CD4-positive, alpha-beta T cell treated with Interleukin-6 at 100 ng/mL for 8 hours (primary cell): ENCODE data around the gene PI4KA.
"Not testable (repeated sequence)": the region's sequence is repeated elsewhere in the genome, so short reads cannot be mapped to it uniquely, and the experiment has no call there.

ENCODE experiments used
- DNase-seq: peaks from one replicate; pipeline ENCODE4 v3.0.0-alpha.2; 2020; ENCODE audit warnings: mixed read lengths, low spot score

Gene PI4KA

DNA sequence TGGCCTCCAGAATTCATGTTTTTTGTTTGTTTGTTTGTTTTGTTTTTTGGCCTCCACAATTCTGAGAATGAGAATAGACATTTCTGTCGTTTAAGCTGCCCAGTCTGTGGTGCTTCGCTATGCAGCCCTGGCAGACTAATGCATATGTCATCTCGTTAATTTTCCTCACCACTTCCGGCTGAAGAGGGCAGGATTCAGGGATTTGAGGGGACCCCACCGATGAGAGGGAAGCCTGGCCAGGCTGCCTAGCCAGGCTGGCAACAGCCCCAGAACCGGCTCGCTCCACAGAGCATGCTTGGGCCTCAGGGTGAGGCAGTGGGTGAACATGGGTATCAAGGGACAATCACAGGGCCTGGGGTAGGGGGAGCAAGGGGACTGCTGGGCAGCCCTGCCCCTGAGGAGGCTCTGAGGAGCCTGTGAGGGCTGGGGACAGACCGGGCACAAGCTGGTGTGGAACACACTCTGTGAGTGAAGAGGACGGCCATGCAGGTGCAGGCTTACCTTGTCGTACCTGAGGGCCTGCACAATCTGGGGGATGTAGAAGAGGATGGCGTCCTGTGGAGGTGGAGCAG, 132.5 kb downstream of the PI4KA start:
- no peak for DNase-seq

- no peak for DNase-seq
Measured at GRCh38 chr22:20724676-20725454, 133.7 kb downstream of the PI4KA start.

DNA sequence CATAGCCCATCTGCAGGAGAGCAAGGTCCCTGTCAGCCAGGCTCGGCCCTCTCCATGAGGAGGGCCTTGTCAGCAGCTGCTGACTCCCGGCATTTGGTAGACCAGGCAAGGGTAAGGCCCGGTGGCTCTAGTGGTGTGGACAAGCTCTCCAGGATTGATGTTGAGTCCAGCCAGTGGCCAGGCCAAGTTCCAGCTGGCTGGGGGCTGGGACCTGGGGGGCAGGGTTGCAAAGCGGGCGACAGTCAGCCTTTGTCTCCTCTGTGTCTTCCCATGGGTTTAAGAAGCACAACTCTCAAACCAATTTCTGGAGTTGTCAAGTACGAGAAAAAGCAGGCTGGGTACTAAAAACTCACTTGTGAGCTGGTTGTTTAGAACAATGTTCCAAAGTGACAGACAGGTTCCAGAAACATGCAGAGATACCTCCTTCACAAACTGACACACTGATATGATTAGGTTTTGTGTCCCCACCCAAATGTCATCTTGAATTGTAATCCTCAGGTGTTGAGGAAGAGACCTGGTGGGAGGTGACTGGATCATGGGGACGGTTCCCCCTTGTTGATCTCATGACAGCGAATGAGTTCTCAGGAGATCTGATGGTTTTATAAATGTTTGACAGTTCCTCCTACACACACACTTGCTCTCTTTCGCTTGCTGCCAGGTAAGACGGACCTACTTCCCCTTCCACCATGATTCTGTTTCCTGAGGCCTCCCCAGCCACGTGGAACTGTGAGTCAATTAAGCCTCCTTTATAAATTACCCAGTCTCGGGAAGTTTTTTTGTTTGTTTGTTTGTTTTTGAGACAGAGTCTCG, 137.0 kb downstream of the PI4KA start:
- DNase-seq = no peak

DNA sequence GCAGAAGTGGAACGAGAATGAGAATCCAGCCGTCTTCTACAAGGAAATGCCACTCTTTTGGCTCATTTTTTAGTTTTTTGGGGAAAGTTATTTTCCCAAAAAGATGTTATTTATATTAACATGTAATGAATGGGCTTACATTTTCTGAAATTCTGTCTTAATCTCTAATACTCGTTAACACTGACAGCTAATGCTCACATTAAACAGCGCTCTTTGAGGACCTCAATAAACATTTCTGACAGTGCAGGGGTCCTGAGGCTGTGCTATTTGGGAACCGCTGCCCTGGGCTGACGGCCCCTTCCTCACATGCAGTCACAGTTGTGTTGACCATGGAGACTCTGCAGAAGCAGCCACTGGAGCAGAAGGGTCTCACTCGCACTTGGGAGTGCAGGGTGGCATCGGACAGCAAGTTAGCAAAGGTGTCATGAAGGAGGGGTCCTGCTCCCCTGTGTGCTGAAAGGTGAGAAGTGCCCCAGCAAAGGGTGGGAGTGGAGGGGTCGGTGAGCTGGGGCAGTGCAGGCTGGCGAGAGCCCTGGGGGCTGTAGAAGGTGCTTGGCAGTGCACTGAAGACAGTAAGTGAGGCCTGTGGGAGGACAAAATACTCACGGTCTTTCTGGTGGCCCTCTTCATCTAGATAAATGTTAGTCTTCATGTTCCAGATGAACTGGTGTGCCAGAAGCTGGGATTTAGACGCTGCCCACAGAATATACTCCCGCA, 137.8 kb downstream of the PI4KA start:
- no peak for DNase-seq

GRCh38 chr22:20718727-20719126, 139.9 kb downstream of the PI4KA start:
- not testable (repeated sequence) for DNase-seq

- DNase-seq = not testable (repeated sequence)
Measured at GRCh38 chr22:20717981-20718380, 140.6 kb downstream of the PI4KA start.

DNA sequence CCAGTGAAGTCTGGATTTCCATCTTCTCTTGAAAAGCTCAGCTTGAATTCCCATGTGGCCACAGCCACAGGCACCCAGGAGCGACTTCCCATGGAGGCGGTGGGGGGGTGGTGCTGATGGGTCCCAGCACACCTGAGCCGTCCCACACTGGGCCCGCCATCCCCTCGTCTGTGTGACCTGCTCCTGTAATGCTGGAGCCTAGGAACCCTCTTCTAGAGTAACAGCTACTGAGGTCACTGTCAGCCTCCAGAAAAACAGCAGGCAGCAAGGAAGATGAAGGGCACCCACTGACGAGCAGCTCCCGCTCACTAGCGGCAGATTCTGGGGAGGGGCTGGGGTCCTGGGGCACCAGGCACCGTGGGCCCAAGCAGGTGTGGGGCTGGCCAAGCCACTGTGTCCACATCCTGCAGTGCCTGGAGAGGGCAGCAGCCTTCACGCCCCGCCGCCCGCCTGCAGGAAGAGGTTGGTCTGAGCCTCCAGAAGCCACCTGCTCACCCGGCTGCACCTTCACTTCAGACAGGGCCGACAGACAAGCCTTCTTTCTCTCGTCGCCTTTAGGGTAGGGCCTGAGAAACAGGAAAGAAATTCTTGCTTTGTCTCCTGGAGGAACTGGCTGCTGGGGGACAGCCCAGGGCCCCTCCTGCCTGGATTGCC, 141.3 kb downstream of the PI4KA start:
- not testable (repeated sequence) for DNase-seq

DNA sequence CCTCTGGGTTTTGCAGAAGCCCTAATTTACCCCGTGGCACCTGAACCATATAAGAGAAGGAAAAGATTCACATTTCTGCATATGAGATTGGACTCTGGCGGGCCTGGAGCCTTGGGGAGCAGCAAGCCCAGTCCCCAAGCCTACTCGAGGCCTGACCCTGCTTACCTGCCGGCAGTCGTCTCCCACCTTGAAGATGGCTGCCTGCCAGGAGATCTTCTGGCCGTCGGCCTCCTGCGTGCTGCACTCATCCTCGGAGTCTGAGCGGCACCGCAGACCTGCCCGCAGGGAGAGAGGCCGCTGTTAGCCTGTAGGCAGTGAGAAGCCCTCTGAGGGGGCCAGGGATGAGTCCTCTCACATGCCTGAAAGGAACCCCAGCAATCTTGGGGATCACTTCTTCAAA, 145.5 kb downstream of the PI4KA start:
- DNase-seq = not testable (repeated sequence)

DNA sequence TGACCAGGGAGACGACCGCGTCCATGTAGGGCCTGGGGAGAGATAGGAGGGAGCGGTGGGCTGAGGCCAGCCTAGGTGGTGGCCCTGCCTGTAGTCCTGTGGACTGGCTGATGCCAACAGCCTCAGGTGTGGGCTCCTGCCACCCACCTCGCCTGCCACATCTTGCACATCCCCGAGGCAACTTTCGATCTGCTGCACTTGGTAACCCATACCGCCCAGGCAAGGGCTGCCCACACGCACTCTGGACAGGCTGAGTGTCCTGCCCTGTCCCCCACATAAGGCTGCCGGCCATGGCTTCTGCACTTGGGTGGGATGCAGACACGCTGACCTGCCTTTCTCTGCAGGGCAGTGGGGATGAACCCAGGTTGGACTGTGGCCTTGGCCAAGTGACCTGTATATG, 148.6 kb downstream of the PI4KA start:
- DNase-seq = not testable (repeated sequence)

DNA sequence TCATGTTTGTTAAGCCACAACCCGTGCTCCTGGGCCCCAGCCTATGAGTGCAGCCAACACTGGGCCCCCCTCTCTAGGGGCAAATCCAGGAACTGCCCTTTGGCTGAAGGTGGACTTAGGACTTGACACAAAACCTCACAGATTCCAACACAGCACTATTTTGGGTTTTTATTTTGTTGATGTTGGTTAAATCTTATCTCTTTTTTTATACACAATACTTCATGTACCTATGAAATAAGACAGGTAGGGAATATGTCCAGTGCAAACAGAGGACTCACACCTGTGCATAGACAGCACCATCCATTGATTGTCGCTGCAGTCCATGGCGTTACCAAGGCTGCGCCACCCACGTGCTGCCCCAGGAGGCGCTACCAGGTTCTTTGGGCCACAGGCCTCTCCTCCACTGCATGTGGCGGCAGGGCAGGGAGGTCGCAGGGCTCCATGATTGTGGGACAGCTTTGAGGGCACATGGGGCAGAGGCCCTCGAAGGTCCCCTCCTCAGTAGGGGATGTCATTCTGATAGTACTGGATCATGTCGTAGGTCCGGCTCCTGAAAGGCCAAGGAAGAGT, 151.0 kb downstream of the PI4KA start:
- not testable (repeated sequence) for DNase-seq

- not testable (repeated sequence) for DNase-seq
Measured at GRCh38 chr22:20703816-20704609, 154.6 kb downstream of the PI4KA start.

DNA sequence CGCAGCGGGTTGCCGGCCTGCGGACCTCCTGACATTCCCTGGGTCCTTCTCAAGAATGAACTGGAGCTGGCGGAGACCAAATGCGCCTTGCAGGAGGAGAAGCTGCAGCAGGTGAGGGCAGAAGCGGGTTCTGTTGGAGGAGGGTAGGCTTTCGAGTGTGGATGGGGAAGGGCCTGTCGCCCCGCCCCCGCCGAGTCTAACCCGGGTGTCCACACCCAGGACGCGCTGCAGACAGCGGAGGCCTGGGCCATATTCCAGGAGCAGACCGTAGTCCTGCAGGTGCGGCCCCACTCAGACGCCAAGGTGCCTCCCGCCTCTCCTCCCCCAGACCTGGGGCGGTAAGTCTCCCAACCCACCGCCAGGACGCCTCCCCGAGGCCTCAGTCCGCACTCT, 155.2 kb downstream of the PI4KA start:
- not testable (repeated sequence) for DNase-seq

- peak; percentile 98 for DNase-seq
Measured at GRCh38 chr22:20702546-20703413, 155.8 kb downstream of the PI4KA start.

DNA sequence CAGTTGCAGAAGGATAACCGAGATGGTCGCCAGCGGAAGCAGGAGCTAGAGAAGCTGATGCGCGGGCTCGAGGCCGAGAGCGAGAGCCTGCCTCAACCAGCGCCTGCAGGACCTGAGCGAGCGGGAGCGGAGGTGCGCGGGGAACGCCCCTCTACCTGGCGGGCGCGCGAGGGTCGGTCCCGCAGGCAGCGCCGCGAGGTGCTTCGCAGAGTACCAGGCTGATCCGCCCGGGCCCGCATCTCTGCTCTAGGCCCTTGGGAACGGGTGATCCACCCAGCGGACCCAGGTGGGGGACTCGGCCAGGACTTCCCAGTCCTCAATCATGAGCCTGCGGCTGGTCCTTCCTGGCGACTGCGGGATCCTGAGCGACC, 156.5 kb downstream of the PI4KA start:
- DNase-seq = not testable (repeated sequence)

- DNase-seq = not testable (repeated sequence)
Measured at GRCh38 chr22:20701680-20702136, 156.9 kb downstream of the PI4KA start.

DNA sequence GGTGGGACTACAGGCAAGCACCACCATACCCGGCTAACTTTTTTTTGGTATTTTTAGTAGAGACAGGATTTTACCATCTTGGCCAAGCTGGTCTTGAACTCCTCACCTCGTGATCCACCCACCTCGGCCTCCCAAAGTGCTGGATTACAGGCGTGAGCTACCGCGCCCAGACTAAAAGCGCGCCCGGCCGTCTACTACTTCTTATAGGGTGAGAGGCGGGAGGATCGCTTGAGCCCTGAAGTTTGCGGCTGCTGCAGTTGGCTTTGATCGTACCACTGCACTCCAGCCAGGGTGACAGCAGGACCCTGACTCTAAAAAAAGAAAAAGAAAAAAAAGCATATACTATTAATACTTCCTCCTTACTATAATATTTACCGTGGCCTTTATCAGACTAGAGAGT, 158.3 kb downstream of the PI4KA start:
- DNase-seq = not testable (repeated sequence)

DNA sequence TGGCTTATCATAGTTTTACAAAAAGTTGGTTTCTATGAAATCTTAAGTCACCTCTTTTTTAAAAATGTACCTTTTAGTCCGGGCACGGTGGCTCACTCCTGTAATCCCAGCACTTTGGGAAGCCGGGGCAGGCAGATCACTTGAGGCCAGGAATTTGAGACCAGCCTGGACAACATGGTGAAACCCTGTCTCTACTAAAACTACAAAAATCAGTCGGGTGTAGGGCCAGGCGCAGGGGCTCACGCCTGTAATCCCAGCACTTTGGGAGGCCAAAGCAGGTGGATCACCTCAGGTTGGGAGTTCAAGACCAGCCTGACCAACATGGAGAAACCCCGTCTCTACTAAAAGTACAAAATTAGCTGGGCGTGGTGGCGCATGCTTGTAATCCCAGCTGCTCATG, 158.8 kb downstream of the PI4KA start:
- not testable (repeated sequence) for DNase-seq

- peak; percentile 80 for DNase-seq
Measured at GRCh38 chr22:20697481-20698113, 161.0 kb downstream of the PI4KA start.

- not testable (repeated sequence) for DNase-seq
Measured at GRCh38 chr22:20696056-20696455, 162.6 kb downstream of the PI4KA start.
